ENCODE data around the gene HS3ST5.
"Not testable (repeated sequence)": the region's sequence is repeated elsewhere in the genome, so short reads cannot be mapped to it uniquely, and the experiment has no call there.

- not testable (repeated sequence) for TF ChIP-seq CTCF (IDR thresholded peaks at IDR 0.05); FOXP1 (CRISPR knock-in tag; IDR thresholded peaks at IDR 0.05; ENCODE audit: borderline replicate concordance); NR2C2 (CRISPR knock-in tag; IDR thresholded peaks at IDR 0.05); ZMAT4 (CRISPR knock-in tag; IDR thresholded peaks at IDR 0.05); NFYB (CRISPR knock-in tag; conservative IDR thresholded peaks at IDR 0.05; ENCODE audit: low read depth); RORB (CRISPR knock-in tag; IDR thresholded peaks at IDR 0.05); JUN (CRISPR knock-in tag; IDR thresholded peaks at IDR 0.05); MAX (CRISPR knock-in tag; IDR thresholded peaks at IDR 0.05); FOXP4 (CRISPR knock-in tag; IDR thresholded peaks at IDR 0.05)
Observed at GRCh38 chr6:114011486-114011885, 331.3 kb downstream of the HS3ST5 start.

Measured in WTC11 (cell line).